Activated effector memory CD4-positive, alpha-beta T cell treated with Interleukin-2 at 50 U/mL for 16 hours (primary cell): ENCODE results near the gene ADRB1.

ENCODE experiments used
- DNase-seq: peaks from one replicate; pipeline ENCODE4 v3.0.0-alpha.2; 2020

ADRB1 gene

GRCh38 chr10:114095559-114096337, 52.1 kb downstream of the ADRB1 start:
- DNase-seq = no peak
